DND-41 (cell line): ENCODE measurements around the gene TNIP2.

Source experiments
- CTCF ChIP-seq: IDR thresholded peaks from 2 replicates; pipeline ENCODE4 v1.5.1; 2012; ENCODE audit warnings: borderline replicate concordance, low read length, moderate library complexity, mild to moderate bottlenecking; ENCODE audit not compliant: poor library complexity, severe bottlenecking; ENCODE audit errors: extremely low read depth
- EZH2 ChIP-seq: IDR thresholded peaks from 3 replicates; pipeline ENCODE4 v1.6.1; 2012; ENCODE audit warnings: borderline replicate concordance, low read depth, mild to moderate bottlenecking, moderate library complexity, low read length, inconsistent platforms; ENCODE audit not compliant: severe bottlenecking

GRCh38 chr4:2712261-2712842 is 43.8 kb downstream of the TNIP2 start:
- TF ChIP-seq CTCF (peak; percentile 37), EZH2 (no peak)
